ENCODE measurements around the gene LRP1B. TPM values are rescaled to one million over a fixed set of nuclear protein-coding genes. Genes with fewer than 3 reads are reported as not detected.

LRP1B gene
- polyA plus RNA-seq, 1 of the 3 experiments (the other 2 are of a cell fraction) = 0.28 TPM

DNA sequence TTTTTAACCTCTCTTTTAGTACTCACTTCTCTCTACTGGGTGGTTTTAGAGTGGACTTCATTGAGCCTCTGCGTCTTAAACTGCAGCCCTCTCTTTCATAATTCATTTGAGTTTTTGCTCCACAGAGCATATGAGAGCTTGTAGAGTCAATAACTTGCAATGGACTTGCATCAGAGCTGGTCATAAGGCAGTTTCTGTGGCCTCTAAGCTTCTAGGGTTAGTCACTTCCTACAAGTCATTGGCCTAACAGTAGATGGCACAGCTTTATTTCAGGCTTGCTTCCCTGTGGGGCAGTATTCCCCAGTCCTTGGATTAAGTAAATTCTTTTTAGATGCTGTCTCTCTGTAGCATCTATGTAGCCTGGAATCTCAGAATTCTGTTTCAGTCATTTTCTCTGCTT is 1435.7 kb downstream of the LRP1B start (continued):
- TF ChIP-seq, protein P1, sequence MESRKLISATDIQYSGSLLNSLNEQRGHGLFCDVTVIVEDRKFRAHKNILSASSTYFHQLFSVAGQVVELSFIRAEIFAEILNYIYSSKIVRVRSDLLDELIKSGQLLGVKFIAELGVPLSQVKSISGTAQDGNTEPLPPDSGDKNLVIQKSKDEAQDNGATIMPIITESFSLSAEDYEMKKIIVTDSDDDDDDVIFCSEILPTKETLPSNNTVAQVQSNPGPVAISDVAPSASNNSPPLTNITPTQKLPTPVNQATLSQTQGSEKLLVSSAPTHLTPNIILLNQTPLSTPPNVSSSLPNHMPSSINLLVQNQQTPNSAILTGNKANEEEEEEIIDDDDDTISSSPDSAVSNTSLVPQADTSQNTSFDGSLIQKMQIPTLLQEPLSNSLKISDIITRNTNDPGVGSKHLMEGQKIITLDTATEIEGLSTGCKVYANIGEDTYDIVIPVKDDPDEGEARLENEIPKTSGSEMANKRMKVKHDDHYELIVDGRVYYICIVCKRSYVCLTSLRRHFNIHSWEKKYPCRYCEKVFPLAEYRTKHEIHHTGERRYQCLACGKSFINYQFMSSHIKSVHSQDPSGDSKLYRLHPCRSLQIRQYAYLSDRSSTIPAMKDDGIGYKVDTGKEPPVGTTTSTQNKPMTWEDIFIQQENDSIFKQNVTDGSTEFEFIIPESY (IDR thresholded peaks at IDR 0.05; ENCODE audit: borderline replicate concordance, low read depth) = no peak
- TF ChIP-seq ELF1 (IDR thresholded peaks at IDR 0.05) (no peak), TAF1 (IDR thresholded peaks at IDR 0.05; ENCODE audit: borderline replicate concordance, low read depth, low read length) (no peak), TEAD4 (IDR thresholded peaks at IDR 0.05; ENCODE audit: borderline replicate concordance, insufficient read depth) (no peak), EP300 (IDR thresholded peaks at IDR 0.05; ENCODE audit: borderline replicate concordance in 1 of 2, low read depth in 1 of 2, low read length in 1 of 2) (no peak), SIN3A (IDR thresholded peaks at IDR 0.05; ENCODE audit: borderline replicate concordance, low read depth, low read length) (no peak)
- TF ChIP-seq, protein P2, sequence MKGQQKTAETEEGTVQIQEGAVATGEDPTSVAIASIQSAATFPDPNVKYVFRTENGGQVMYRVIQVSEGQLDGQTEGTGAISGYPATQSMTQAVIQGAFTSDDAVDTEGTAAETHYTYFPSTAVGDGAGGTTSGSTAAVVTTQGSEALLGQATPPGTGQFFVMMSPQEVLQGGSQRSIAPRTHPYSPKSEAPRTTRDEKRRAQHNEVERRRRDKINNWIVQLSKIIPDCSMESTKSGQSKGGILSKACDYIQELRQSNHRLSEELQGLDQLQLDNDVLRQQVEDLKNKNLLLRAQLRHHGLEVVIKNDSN (IDR thresholded peaks at IDR 0.05; ENCODE audit: borderline replicate concordance, low read depth) = no peak

DNA sequence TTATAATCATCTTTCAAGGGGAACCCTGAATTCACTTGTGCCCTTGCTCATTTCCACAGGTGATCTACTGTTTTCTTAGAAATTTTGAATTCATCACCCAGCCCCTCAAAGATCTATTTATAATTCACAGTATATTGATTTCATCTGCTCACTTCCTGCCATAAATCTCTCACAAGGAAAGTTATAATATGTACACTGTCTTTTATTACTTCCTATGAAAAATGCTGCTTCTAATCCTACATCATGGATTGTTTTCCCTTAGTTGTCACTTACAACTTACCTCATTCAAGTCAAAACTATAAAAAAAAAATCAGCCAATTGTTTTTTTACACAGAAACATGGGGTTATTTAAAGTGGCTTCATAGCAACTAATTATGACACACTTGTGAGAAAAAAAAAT is 1443.0 kb downstream of the LRP1B start:
- no peak for DNase-seq
- Histone ChIP-seq H3K4me1 (ENCODE audit: control insufficient read depth in 1 of 2, insufficient read depth in 2 of 2, low read depth in 1 of 2, low read length in 1 of 2) (no peaks in the 10 kb centered on the region; a peak in 1 of 4 replicates), H2AFZ (ENCODE audit: low read depth) (no peak overlapping the region), H3K9me3 (no peaks in the 10 kb centered on the region), H3K27me3 (ENCODE audit: insufficient read depth) (no peaks in the 10 kb centered on the region), H4K20me1 (ENCODE audit: insufficient read depth) (no peaks in the 10 kb centered on the region), H3K9me2 (no peaks in the 10 kb centered on the region), H3K4me2 (no peak overlapping the region), H3F3A (replicated peaks; ENCODE audit: insufficient read depth) (no peaks in the 10 kb centered on the region), H3K36me3 (replicated peaks in 1 of 2; ENCODE audit: control insufficient read depth in 1 of 2, insufficient read depth in 2 of 2, low read length in 1 of 2) (no peaks in the 10 kb centered on the region), H3K27ac (ENCODE audit: low read depth in 2 of 2, low read length in 1 of 2) (no peak overlapping the region), H3K79me2 (ENCODE audit: insufficient read depth) (no peaks in the 10 kb centered on the region), H3K9ac (no peak overlapping the region), H3K4me3 (ENCODE audit: low read depth in 2 of 2, low read length in 1 of 2) (no peak overlapping the region)
- TF ChIP-seq CHD2 (IDR thresholded peaks at IDR 0.05; ENCODE audit: low read length, partially characterized antibody) = no peak
- TF ChIP-seq, protein P3, sequence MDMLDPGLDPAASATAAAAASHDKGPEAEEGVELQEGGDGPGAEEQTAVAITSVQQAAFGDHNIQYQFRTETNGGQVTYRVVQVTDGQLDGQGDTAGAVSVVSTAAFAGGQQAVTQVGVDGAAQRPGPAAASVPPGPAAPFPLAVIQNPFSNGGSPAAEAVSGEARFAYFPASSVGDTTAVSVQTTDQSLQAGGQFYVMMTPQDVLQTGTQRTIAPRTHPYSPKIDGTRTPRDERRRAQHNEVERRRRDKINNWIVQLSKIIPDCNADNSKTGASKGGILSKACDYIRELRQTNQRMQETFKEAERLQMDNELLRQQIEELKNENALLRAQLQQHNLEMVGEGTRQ (IDR thresholded peaks at IDR 0.05; ENCODE audit: borderline replicate concordance, low read depth, low read length) = no peak
- TF ChIP-seq, protein P4, sequence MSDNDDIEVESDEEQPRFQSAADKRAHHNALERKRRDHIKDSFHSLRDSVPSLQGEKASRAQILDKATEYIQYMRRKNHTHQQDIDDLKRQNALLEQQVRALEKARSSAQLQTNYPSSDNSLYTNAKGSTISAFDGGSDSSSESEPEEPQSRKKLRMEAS (IDR thresholded peaks at IDR 0.05; ENCODE audit: low read depth) = no peak
- no peak for TF ChIP-seq SIN3A (IDR thresholded peaks at IDR 0.05; ENCODE audit: borderline replicate concordance, low read depth, low read length)
- no peak for TF ChIP-seq MXI1 (IDR thresholded peaks at IDR 0.05; ENCODE audit: low read depth, low read length)
- no peak for TF ChIP-seq FOXJ3 (CRISPR knock-in tag; IDR thresholded peaks at IDR 0.05)
- TF ChIP-seq, protein P2 (IDR thresholded peaks at IDR 0.05; ENCODE audit: borderline replicate concordance, low read depth) = no peak
- no peak for TF ChIP-seq POLR2AphosphoS5 (IDR thresholded peaks at IDR 0.05; ENCODE audit: low read depth, low read length)
- TF ChIP-seq, protein P5, sequence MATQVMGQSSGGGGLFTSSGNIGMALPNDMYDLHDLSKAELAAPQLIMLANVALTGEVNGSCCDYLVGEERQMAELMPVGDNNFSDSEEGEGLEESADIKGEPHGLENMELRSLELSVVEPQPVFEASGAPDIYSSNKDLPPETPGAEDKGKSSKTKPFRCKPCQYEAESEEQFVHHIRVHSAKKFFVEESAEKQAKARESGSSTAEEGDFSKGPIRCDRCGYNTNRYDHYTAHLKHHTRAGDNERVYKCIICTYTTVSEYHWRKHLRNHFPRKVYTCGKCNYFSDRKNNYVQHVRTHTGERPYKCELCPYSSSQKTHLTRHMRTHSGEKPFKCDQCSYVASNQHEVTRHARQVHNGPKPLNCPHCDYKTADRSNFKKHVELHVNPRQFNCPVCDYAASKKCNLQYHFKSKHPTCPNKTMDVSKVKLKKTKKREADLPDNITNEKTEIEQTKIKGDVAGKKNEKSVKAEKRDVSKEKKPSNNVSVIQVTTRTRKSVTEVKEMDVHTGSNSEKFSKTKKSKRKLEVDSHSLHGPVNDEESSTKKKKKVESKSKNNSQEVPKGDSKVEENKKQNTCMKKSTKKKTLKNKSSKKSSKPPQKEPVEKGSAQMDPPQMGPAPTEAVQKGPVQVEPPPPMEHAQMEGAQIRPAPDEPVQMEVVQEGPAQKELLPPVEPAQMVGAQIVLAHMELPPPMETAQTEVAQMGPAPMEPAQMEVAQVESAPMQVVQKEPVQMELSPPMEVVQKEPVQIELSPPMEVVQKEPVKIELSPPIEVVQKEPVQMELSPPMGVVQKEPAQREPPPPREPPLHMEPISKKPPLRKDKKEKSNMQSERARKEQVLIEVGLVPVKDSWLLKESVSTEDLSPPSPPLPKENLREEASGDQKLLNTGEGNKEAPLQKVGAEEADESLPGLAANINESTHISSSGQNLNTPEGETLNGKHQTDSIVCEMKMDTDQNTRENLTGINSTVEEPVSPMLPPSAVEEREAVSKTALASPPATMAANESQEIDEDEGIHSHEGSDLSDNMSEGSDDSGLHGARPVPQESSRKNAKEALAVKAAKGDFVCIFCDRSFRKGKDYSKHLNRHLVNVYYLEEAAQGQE (IDR thresholded peaks at IDR 0.05; ENCODE audit: low read depth, low read length) = no peak
- POLR2A ChIA-PET = no interaction called here
- CTCF ChIA-PET = no interaction called here
